ENCODE results near the gene PEX12. TPM values are rescaled to one million over a fixed set of nuclear protein-coding genes. Genes with fewer than 3 reads are reported as not detected.
A peak's percentile ranks its signal among the peaks of the same experiment; 100 is the strongest.
"Not testable (repeated sequence)": the region's sequence is repeated elsewhere in the genome, so short reads cannot be mapped to it uniquely, and the experiment has no call there.

PEX12 gene
- polyA plus RNA-seq, 2 of the 4 experiments (the other 2 are of a cell fraction) = 4.7 to 11.2 TPM

- POLR2A ChIA-PET = interaction anchor here (0.6 to 2.1 kb wide), 6 partner anchors 19 to 196 kb away, joined by 3 to 15 read pairs (median 4); partner anchors contain the start of genes PEX12 and TAF15
- Histone ChIP-seq H3K4me2 (no peak overlapping the region), H3K4me3 (no peak overlapping the region), H3K4me1 (peaks cover 6% of the 10 kb centered on the region; the same call in 2 of the 3 replicates), H3K27ac (no peak overlapping the region), H3K9me3 (no peaks in the 10 kb centered on the region)
- peak; percentile 84 to 92; a peak in 5 of 6 replicates for ATAC-seq
- peak; percentile 99 for FAIRE-seq
- DNase-seq (ENCODE audit: low read depth in 1 of 2, low spot score in 1 of 2) = peak in 1 of 2 experiments; percentile 68
- CTCF ChIA-PET = interaction anchor here (0.6 to 11.0 kb wide), 66 partner anchors 10 to 370 kb away, joined by 3 to 324 read pairs (median 4); partner anchors contain the start of genes GAS2L2, PEX12, RASL10B and TAF15
- TF ChIP-seq JUN (IDR thresholded peaks at IDR 0.05) (no peak), ZNF302 (CRISPR knock-in tag; IDR thresholded peaks at IDR 0.05) (no peak), ZSCAN20 (CRISPR knock-in tag; IDR thresholded peaks at IDR 0.05) (no peak), SMC3 (IDR thresholded peaks at IDR 0.05) (peak; percentile 76), CTCF (IDR thresholded peaks at IDR 0.05) (peak; percentile 91), ZFP36 (IDR thresholded peaks at IDR 0.05; ENCODE audit: borderline replicate concordance, partially characterized antibody) (no peak), ELK1 (IDR thresholded peaks at IDR 0.05; ENCODE audit: low read depth, low read length) (no peak), RAD21 (conservative IDR thresholded peaks at IDR 0.05 in 1 of 2, IDR thresholded peaks at IDR 0.05 in 1 of 2) (peak; percentile 72 to 76), KDM1A (IDR thresholded peaks at IDR 0.05; ENCODE audit: low read depth) (no peak), MAX (IDR thresholded peaks at IDR 0.05) (no peak), FOXS1 (CRISPR knock-in tag; IDR thresholded peaks at IDR 0.05) (no peak)
- 26% methylated on average over 2 of the region's 2 CpGs for WGBS (ENCODE audit: missing lambda C conversion rate)
Measured at GRCh38 chr17:35612924-35613521, 34.7 kb upstream of the PEX12 start.

- not testable (repeated sequence) for H3K27ac ChIP-seq; H3K9me3 ChIP-seq; ATAC-seq; H3K4me2 ChIP-seq; H3K4me1 ChIP-seq; H3K4me3 ChIP-seq; FAIRE-seq; DNase-seq (ENCODE audit: low read depth in 1 of 2, low spot score in 1 of 2)
- CTCF ChIA-PET = interaction anchor here (1.2 to 11.0 kb wide), 7 partner anchors 13 to 153 kb away, joined by 3 to 324 read pairs (median 30); no protein-coding TSS in a partner anchor
- POLR2A ChIA-PET = interaction anchor here (0.6 kb wide), 1 partner anchor 22 kb away, joined by 3 read pairs; no protein-coding TSS in a partner anchor
- WGBS (ENCODE audit: missing lambda C conversion rate) = 88% methylated on average over 12 of the region's 12 CpGs
Measured at GRCh38 chr17:35610746-35611145, 32.4 kb upstream of the PEX12 start.

- ATAC-seq (no peak), FAIRE-seq (no peak), DNase-seq (ENCODE audit: low read depth in 1 of 2, low spot score in 1 of 2) (no peak)
- POLR2A ChIA-PET = no interaction called here
- CTCF ChIA-PET = interaction anchor here (0.6 to 3.1 kb wide), 3 partner anchors 9 to 154 kb away, joined by 3 to 12 read pairs (median 5); no protein-coding TSS in a partner anchor
- Histone ChIP-seq H3K4me1 (no peaks in the 10 kb centered on the region), H3K4me3 (no peak overlapping the region), H3K9me3 (no peaks in the 10 kb centered on the region), H3K4me2 (no peak overlapping the region), H3K27ac (no peak overlapping the region)
- WGBS (ENCODE audit: missing lambda C conversion rate) = 96% methylated on average over 4 of the region's 4 CpGs
- no peak for TF ChIP-seq RARB (CRISPR knock-in tag; IDR thresholded peaks at IDR 0.05)
- no peak for TF ChIP-seq HMGXB4 (CRISPR knock-in tag; IDR thresholded peaks at IDR 0.05; ENCODE audit: borderline replicate concordance)
- no peak for TF ChIP-seq FOSB (CRISPR knock-in tag; IDR thresholded peaks at IDR 0.05)
- no peak for TF ChIP-seq RFX5 (IDR thresholded peaks at IDR 0.05)
- no peak for TF ChIP-seq PHF8 (IDR thresholded peaks at IDR 0.05; ENCODE audit: borderline replicate concordance, low read depth)
- TF ChIP-seq KDM1A (IDR thresholded peaks at IDR 0.05; ENCODE audit: low read depth) = no peak
- no peak for TF ChIP-seq EP300 (IDR thresholded peaks at IDR 0.05)
- no peak for TF ChIP-seq PBX3 (IDR thresholded peaks at IDR 0.05)
- TF ChIP-seq MAFK (IDR thresholded peaks at IDR 0.05; ENCODE audit: partially characterized antibody) = no peak
- no peak for TF ChIP-seq HDAC2 (IDR thresholded peaks at IDR 0.05)
- no peak for TF ChIP-seq KDM5A (IDR thresholded peaks at IDR 0.05)
- no peak for TF ChIP-seq FOSL2 (IDR thresholded peaks at IDR 0.05)
- no peak for TF ChIP-seq FOSL2 (CRISPR knock-in tag; IDR thresholded peaks at IDR 0.05)
- TF ChIP-seq E2F6 (IDR thresholded peaks at IDR 0.05; ENCODE audit: borderline replicate concordance, low read depth) = no peak
Measured at GRCh38 chr17:35609831-35610230, 31.5 kb upstream of the PEX12 start.
